ENCODE data around the gene JAM3. TPM values are rescaled to one million over a fixed set of nuclear protein-coding genes. Genes with fewer than 3 reads are reported as not detected.

JAM3 gene
- polyA plus RNA-seq, 1 of the 3 experiments (the other 2 are of a cell fraction) = 56.8 TPM

DNA sequence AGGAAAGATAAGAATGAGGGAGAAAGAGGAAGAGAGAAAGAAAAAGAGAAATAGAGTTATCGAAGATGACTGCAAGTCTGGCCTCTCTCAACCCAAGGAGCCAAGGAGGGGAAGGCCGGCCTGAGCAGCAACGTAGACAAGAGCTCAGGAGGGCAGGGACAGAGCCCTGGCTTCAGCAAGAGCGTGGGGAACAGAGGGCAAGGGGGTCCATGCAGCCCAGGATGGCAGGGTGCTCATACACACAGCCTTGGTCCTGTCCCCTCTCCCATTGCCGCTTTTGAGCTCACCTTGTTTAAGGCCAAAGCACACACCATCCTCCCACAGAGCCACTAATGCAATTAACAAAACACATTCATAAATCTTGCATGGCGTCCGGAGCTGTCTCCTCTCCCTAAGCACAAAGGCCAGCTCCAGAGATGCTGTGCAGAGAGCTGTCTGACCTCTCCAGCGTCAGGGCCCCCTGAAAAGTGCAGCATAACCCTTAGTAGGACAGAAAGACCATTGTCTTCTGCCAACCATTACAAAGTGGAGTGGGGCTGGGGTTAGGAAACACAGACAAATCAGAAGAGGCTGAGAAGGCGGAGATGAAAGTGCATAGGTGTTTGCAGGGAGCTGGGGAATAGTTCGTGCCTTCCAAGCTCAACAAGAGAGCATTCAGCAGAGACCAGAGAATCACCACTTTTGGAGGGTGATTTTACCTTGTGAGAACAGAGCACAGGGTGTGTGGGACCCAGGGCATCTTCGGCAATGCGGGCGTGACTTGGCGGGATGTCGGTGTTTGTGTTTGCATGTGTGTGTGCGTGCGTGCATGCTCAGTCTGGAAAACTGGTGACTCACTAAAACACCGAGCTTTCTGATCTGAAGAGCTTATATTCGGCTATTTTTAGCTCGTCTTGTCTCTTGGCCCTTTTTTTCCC is 28.2 kb upstream of the JAM3 start:
- ChIA-PET CTCF (interaction anchor here (0.8 to 17.1 kb wide), 11 partner anchors 10 to 115 kb away, joined by 3 to 293 read pairs (median 5); no protein-coding TSS in a partner anchor), POLR2A (interaction anchor here (0.7 to 1.8 kb wide), 4 partner anchors 84 to 106 kb away, joined by 4 to 14 read pairs (median 4); partner anchors contain the start of gene IGSF9B)
- Histone ChIP-seq H3K4me3 (ENCODE audit: low read depth in 2 of 2, low read length in 1 of 2) (no peak overlapping the region), H3K9me2 (no peaks in the 10 kb centered on the region), H3K9ac (no peak overlapping the region), H3K4me2 (no peak overlapping the region), H3K36me3 (replicated peaks in 1 of 2; ENCODE audit: control insufficient read depth in 1 of 2, insufficient read depth in 2 of 2, low read length in 1 of 2) (no peaks in the 10 kb centered on the region), H2AFZ (ENCODE audit: low read depth) (no peak overlapping the region), H4K20me1 (ENCODE audit: insufficient read depth) (no peaks in the 10 kb centered on the region), H3K4me1 (ENCODE audit: control insufficient read depth in 1 of 2, insufficient read depth in 2 of 2, low read depth in 1 of 2, low read length in 1 of 2) (peaks cover 3 to 52% of the 10 kb centered on the region in 2 experiments; a peak in 2 of 4 replicates), H3K79me2 (ENCODE audit: insufficient read depth) (no peaks in the 10 kb centered on the region), H3F3A (replicated peaks; ENCODE audit: insufficient read depth) (peaks cover under 1% of the 10 kb centered on the region), H3K9me3 (no peaks in the 10 kb centered on the region), H3K27ac (ENCODE audit: low read depth in 2 of 2, low read length in 1 of 2) (no peak overlapping the region; a peak in 1 of 4 replicates), H3K27me3 (ENCODE audit: insufficient read depth) (no peaks in the 10 kb centered on the region)
- WGBS (ENCODE audit: low lambda C conversion rate) = 76% methylated on average over 20 of the region's 20 CpGs
- no peak for TF ChIP-seq TEAD4 (IDR thresholded peaks at IDR 0.05; ENCODE audit: borderline replicate concordance, insufficient read depth)
- TF ChIP-seq POLR2AphosphoS5 (IDR thresholded peaks at IDR 0.05; ENCODE audit: low read depth, low read length) = no peak
- TF ChIP-seq FOXM1 (IDR thresholded peaks at IDR 0.05; ENCODE audit: low read depth) = no peak
- TF ChIP-seq NFIC (IDR thresholded peaks at IDR 0.05; ENCODE audit: borderline replicate concordance) = no peak
- no peak for TF ChIP-seq GATA2 (CRISPR knock-in tag; IDR thresholded peaks at IDR 0.05)
- TF ChIP-seq JUND (IDR thresholded peaks at IDR 0.05) = no peak
- TF ChIP-seq, protein P1, sequence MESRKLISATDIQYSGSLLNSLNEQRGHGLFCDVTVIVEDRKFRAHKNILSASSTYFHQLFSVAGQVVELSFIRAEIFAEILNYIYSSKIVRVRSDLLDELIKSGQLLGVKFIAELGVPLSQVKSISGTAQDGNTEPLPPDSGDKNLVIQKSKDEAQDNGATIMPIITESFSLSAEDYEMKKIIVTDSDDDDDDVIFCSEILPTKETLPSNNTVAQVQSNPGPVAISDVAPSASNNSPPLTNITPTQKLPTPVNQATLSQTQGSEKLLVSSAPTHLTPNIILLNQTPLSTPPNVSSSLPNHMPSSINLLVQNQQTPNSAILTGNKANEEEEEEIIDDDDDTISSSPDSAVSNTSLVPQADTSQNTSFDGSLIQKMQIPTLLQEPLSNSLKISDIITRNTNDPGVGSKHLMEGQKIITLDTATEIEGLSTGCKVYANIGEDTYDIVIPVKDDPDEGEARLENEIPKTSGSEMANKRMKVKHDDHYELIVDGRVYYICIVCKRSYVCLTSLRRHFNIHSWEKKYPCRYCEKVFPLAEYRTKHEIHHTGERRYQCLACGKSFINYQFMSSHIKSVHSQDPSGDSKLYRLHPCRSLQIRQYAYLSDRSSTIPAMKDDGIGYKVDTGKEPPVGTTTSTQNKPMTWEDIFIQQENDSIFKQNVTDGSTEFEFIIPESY (IDR thresholded peaks at IDR 0.05; ENCODE audit: borderline replicate concordance, low read depth) = no peak
- TF ChIP-seq, protein P2, sequence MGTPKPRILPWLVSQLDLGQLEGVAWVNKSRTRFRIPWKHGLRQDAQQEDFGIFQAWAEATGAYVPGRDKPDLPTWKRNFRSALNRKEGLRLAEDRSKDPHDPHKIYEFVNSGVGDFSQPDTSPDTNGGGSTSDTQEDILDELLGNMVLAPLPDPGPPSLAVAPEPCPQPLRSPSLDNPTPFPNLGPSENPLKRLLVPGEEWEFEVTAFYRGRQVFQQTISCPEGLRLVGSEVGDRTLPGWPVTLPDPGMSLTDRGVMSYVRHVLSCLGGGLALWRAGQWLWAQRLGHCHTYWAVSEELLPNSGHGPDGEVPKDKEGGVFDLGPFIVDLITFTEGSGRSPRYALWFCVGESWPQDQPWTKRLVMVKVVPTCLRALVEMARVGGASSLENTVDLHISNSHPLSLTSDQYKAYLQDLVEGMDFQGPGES (IDR thresholded peaks at IDR 0.05; ENCODE audit: low read depth, low read length) = no peak
- TF ChIP-seq, protein P3, sequence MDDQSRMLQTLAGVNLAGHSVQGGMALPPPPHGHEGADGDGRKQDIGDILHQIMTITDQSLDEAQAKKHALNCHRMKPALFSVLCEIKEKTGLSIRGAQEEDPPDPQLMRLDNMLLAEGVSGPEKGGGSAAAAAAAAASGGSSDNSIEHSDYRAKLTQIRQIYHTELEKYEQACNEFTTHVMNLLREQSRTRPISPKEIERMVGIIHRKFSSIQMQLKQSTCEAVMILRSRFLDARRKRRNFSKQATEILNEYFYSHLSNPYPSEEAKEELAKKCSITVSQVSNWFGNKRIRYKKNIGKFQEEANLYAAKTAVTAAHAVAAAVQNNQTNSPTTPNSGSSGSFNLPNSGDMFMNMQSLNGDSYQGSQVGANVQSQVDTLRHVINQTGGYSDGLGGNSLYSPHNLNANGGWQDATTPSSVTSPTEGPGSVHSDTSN (IDR thresholded peaks at IDR 0.05) = no peak
- TF ChIP-seq EP300 (IDR thresholded peaks at IDR 0.05; ENCODE audit: borderline replicate concordance in 1 of 2, low read depth in 1 of 2, low read length in 1 of 2) = no peak
- TF ChIP-seq FOSL2 (IDR thresholded peaks at IDR 0.05; ENCODE audit: borderline replicate concordance, low read depth) = no peak
- TF ChIP-seq, protein P4, sequence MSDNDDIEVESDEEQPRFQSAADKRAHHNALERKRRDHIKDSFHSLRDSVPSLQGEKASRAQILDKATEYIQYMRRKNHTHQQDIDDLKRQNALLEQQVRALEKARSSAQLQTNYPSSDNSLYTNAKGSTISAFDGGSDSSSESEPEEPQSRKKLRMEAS (IDR thresholded peaks at IDR 0.05; ENCODE audit: low read depth) = no peak
- no peak for TF ChIP-seq EZH2phosphoT487 (IDR thresholded peaks at IDR 0.05; ENCODE audit: borderline replicate concordance, low read depth)
- no peak for TF ChIP-seq RAD21 (IDR thresholded peaks at IDR 0.05; ENCODE audit: low read length)
- no peak for DNase-seq
